Activated naive CD8-positive, alpha-beta T cell treated with anti-CD3 and anti-CD28 coated beads for 36 hours (primary cell): ENCODE results near the gene AFF4. TPM values are rescaled to one million over a fixed set of nuclear protein-coding genes. Genes with fewer than 3 reads are reported as not detected.
"Not testable (repeated sequence)": the region's sequence is repeated elsewhere in the genome, so short reads cannot be mapped to it uniquely, and the experiment has no call there.

ENCODE experiments used
- DNase-seq: peaks from one replicate; pipeline ENCODE4 v3.0.0; 2021
- H3K27ac Mint-ChIP-seq: one replicate; pipeline ENCODE4 v1.8.0; 2022; ENCODE audit warnings: mild to moderate bottlenecking, moderate library complexity, mixed read lengths
- H3K27me3 Mint-ChIP-seq: one replicate; pipeline ENCODE4 v1.8.0; 2022; ENCODE audit warnings: mild to moderate bottlenecking, mixed read lengths
- H3K36me3 Mint-ChIP-seq: one replicate; pipeline ENCODE4 v1.8.0; 2021; ENCODE audit warnings: mild to moderate bottlenecking, mixed read lengths
- H3K4me1 Mint-ChIP-seq: one replicate; pipeline ENCODE4 v1.8.0; 2021; ENCODE audit warnings: mixed read lengths
- H3K4me3 Mint-ChIP-seq: one replicate; pipeline ENCODE4 v1.8.0; 2022; ENCODE audit warnings: mild to moderate bottlenecking, moderate library complexity, mixed read lengths
- H3K9me3 Mint-ChIP-seq: one replicate; pipeline ENCODE4 v1.8.0; 2022; ENCODE audit warnings: mixed read lengths
- total RNA-seq, 2 experiments: library from RNA; stranded (reverse); gene quantifications; one replicate each; pipeline ENCODE4 v1.2.3, GENCODE V29; 2021

AFF4 gene
- total RNA-seq, 2 experiments from 2014 or later = 22.2 to 22.9 TPM

DNA sequence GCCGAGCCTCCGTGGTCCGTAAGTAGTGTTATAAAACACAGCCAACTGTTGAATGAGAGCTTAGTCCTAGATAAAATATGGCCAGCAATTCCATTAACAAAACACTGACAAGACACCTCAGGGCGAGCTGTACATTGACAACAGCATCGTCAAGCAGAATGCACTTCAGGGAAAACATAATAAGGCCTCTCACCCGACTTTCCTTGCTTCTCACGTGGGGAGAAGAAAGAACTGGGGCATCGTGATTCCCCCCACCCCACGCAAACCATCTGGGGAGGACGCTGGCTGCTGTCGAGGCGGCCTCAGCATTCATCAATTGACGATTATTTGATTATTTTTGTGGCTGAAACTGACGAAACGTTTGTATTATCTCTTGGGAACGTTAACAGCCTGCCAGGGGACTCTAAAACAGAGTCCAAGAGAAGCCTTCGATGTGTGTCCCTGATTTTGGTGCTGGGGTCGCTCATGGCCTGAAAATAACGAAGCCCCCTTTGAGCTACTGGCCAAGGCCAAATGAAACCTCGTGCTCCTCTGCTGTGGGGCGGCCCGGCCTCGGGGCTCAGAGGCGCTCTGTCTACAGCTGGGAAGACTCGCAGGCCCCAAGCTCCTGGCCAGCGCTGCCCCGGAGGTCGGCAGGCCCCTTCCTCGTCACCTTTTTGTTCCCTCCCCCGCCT, 97.6 kb downstream of the AFF4 start:
- Mint-ChIP-seq H3K27ac (peak overlapping the region; percentile 99), H3K4me1 (peaks cover 37% of the 10 kb centered on the region), H3K9me3 (no peaks in the 10 kb centered on the region), H3K4me3 (peak overlapping the region; percentile 98), H3K27me3 (no peaks in the 10 kb centered on the region), H3K36me3 (peaks cover 31% of the 10 kb centered on the region)
- DNase-seq = no peak

DNA sequence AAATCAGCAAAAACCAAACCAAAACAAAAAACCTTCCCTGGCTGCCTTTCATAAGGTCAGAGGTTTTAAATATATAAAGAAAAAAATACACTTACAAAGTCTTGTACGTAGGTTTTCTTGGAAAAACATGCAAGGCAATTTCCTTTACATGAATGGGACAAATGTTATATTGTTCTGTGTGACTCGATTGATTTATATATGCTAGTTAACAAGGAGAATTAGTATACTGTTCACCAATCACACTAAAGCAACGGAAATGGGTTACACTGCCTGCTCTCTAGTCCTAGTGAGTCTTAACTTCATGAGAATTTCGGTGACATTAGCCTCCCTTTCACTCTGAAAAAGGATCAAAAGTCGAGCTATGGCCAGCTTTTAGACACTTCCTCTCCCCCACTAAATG, 102.7 kb downstream of the AFF4 start:
- no peak overlapping the region for H3K27ac Mint-ChIP-seq

DNA sequence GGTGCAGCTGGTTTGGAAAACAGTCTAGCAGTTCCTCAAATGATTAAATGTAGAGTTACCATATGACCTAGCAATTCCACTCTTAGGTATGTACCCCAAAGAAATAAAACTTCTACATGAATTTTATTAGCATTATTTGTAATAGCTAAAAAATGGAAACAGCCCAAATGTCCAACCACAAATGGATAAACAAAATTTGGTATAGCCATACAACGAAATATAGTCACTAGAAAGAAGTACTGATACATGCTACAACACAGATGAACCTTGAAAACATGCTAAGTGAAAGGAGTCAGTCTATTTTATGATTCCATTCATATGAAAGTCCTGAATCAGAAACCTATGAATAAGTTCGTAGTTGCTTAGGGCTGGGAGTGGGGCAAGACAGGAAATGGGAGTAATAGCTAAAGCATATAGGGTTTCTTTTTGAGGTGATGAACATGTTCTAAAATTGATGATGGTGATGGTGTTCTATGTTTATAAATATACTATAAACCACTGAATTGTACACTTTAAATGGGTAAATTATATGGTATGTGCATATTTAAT, 103.5 kb downstream of the AFF4 start:
- DNase-seq = no peak
- peaks cover 4% of the 10 kb centered on the region for H3K27me3 Mint-ChIP-seq
- no peak overlapping the region for H3K4me3 Mint-ChIP-seq
- no peaks in the 10 kb centered on the region for H3K36me3 Mint-ChIP-seq
- H3K9me3 Mint-ChIP-seq = no peaks in the 10 kb centered on the region
- no peak overlapping the region for H3K27ac Mint-ChIP-seq
- no peaks in the 10 kb centered on the region for H3K4me1 Mint-ChIP-seq

More for the DNA sequence above, 102.7 kb downstream of the AFF4 start:
- DNase-seq = no peak
- Mint-ChIP-seq H3K27me3 (peaks cover 4% of the 10 kb centered on the region), H3K36me3 (no peaks in the 10 kb centered on the region), H3K9me3 (no peaks in the 10 kb centered on the region), H3K4me1 (peaks cover 5% of the 10 kb centered on the region), H3K4me3 (no peak overlapping the region)

DNA sequence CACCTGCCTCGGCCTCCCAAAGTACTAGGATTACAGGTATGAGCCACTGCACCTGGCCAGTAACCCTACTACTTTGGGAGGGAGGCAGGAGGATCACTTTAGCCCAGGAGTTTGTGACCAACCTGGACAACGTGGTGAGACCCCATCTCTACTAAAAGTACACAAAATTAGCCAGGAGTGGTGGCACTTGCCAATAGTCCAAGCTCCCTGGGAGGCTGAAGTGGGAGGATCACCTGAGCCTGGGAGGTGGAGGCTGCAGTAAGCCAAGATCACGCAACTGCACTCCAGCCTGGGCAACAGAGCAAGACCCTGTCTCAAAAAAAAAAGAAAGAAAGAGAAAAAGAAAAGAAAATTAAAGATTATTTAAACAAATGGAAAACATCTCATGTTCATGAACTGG, 107.4 kb downstream of the AFF4 start:
- Mint-ChIP-seq H3K4me1 (no peaks in the 10 kb centered on the region), H3K27me3 (peaks cover 4% of the 10 kb centered on the region), H3K4me3 (no peak overlapping the region), H3K27ac (no peak overlapping the region), H3K9me3 (no peaks in the 10 kb centered on the region), H3K36me3 (no peaks in the 10 kb centered on the region)
- DNase-seq = no peak

GRCh38 chr5:132854992-132855391, 108.4 kb downstream of the AFF4 start:
- not testable (repeated sequence) for H3K9me3 Mint-ChIP-seq, H3K36me3 Mint-ChIP-seq, H3K4me1 Mint-ChIP-seq, DNase-seq, H3K27ac Mint-ChIP-seq, H3K4me3 Mint-ChIP-seq, H3K27me3 Mint-ChIP-seq

GRCh38 chr5:132854301-132854700, 109.1 kb downstream of the AFF4 start:
- Mint-ChIP-seq H3K27ac (no peak overlapping the region), H3K36me3 (no peaks in the 10 kb centered on the region)

DNA sequence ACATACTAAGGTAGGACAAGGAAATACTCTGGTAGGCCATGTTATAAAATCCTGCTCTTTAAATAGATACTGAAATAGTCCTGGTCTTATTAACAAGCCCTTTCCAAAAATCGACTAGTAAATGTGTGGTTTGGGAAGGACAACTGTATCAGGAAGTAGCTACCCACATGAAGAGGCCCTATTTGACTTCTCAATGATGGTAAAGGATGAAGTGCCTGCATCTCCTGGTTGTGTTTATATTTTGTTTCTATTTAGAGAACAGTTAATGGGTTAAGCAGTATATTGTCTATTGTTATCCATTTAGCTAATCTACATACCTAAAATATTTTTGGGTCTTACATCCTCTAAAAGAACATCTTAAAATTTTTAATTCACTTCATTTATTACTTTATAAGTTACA, 109.6 kb downstream of the AFF4 start:
- H3K4me1 Mint-ChIP-seq = no peaks in the 10 kb centered on the region
- no peak overlapping the region for H3K27ac Mint-ChIP-seq
- no peak overlapping the region for H3K4me3 Mint-ChIP-seq
- H3K36me3 Mint-ChIP-seq = no peaks in the 10 kb centered on the region
- H3K27me3 Mint-ChIP-seq = peaks cover 4% of the 10 kb centered on the region
- no peak for DNase-seq
- no peaks in the 10 kb centered on the region for H3K9me3 Mint-ChIP-seq

More at GRCh38 chr5:132854301-132854700, 109.1 kb downstream of the AFF4 start:
- Mint-ChIP-seq H3K9me3 (no peaks in the 10 kb centered on the region), H3K4me1 (no peaks in the 10 kb centered on the region), H3K4me3 (no peak overlapping the region), H3K27me3 (peaks cover 4% of the 10 kb centered on the region)
- no peak for DNase-seq

GRCh38 chr5:132853323-132853722, 110.1 kb downstream of the AFF4 start:
- Mint-ChIP-seq H3K4me3 (no peak overlapping the region), H3K36me3 (no peaks in the 10 kb centered on the region), H3K4me1 (no peaks in the 10 kb centered on the region), H3K9me3 (no peaks in the 10 kb centered on the region), H3K27ac (no peak overlapping the region), H3K27me3 (peaks cover 4% of the 10 kb centered on the region)
- DNase-seq = no peak

- Mint-ChIP-seq H3K27me3 (no peaks in the 10 kb centered on the region), H3K9me3 (no peaks in the 10 kb centered on the region), H3K36me3 (no peaks in the 10 kb centered on the region), H3K4me1 (no peaks in the 10 kb centered on the region), H3K27ac (no peak overlapping the region), H3K4me3 (no peak overlapping the region)
- no peak for DNase-seq
Observed at GRCh38 chr5:132850066-132850465, 113.4 kb downstream of the AFF4 start.

DNA sequence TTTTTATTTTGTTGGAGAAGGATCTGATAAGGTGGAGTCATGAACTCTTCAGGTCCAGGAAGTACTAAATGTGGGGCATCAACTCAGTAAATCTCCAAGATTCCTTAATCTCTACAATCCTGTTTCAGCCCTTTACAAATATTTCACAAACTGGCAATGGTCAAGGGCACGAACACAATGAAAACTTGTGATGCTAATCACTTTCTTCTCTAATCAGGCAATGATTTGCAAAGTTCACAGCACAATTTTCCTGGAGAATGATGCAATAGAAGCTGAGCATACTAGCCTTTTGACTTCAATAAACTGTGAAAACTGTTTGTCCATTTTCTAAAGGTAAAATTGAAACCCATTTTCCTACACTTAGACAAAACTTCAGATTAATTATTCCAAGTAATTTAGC, 114.1 kb downstream of the AFF4 start:
- Mint-ChIP-seq H3K9me3 (no peaks in the 10 kb centered on the region), H3K4me3 (no peak overlapping the region), H3K27ac (no peak overlapping the region), H3K36me3 (no peaks in the 10 kb centered on the region), H3K27me3 (no peaks in the 10 kb centered on the region), H3K4me1 (no peaks in the 10 kb centered on the region)
- no peak for DNase-seq

DNA sequence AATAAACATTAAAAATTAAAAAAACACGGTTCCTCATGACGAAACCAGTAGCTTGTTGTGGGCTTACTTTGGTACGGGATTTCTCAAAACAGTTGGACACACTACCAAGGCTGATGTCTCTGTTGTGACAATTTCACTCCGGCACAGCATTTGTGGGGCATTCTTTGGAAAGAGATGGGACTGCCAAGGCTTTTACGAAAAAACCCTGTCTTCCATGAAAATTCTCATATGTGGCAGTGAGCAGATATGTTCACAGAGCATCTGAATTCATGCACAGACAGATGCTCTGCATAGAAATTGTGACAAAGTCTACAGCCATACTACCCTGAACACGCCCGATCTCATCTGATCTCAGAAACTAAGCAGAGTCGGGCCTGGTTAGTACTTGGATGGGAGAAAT, 115.2 kb downstream of the AFF4 start:
- Mint-ChIP-seq H3K27ac (no peak overlapping the region), H3K4me1 (no peaks in the 10 kb centered on the region), H3K4me3 (no peak overlapping the region), H3K27me3 (no peaks in the 10 kb centered on the region), H3K36me3 (no peaks in the 10 kb centered on the region), H3K9me3 (no peaks in the 10 kb centered on the region)
- DNase-seq = no peak

- H3K4me3 Mint-ChIP-seq = no peak overlapping the region
- H3K27ac Mint-ChIP-seq = no peak overlapping the region
- DNase-seq = no peak
- H3K36me3 Mint-ChIP-seq = no peaks in the 10 kb centered on the region
- H3K27me3 Mint-ChIP-seq = no peaks in the 10 kb centered on the region
- no peaks in the 10 kb centered on the region for H3K4me1 Mint-ChIP-seq
- H3K9me3 Mint-ChIP-seq = no peaks in the 10 kb centered on the region
Observed at GRCh38 chr5:132841305-132841704, 122.1 kb downstream of the AFF4 start.

DNA sequence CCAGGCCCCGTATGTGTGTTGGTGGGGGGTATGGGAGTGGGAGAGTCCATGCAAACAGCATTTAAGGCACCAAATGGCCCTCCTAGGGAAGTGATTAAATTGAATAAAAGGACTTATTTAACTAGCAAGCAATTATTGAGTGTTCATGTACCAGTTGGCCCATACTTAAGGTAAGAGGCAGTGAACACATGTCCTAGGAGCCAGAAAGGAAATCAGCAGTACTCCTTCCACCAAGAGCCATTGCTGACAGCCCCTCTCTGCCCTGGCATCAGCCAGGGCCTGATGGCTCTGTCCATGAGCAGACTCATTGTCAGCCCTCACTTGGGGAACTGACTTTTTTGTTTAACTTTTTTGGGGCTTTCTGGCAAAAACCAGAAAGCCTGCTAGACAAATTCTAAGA, 122.5 kb downstream of the AFF4 start:
- Mint-ChIP-seq H3K4me1 (no peaks in the 10 kb centered on the region), H3K36me3 (no peaks in the 10 kb centered on the region), H3K4me3 (no peak overlapping the region), H3K27ac (no peak overlapping the region), H3K27me3 (no peaks in the 10 kb centered on the region), H3K9me3 (no peaks in the 10 kb centered on the region)
- no peak for DNase-seq

GRCh38 chr5:132840313-132840712, 123.1 kb downstream of the AFF4 start:
- Mint-ChIP-seq H3K27ac (no peak overlapping the region), H3K4me1 (no peaks in the 10 kb centered on the region), H3K36me3 (no peaks in the 10 kb centered on the region), H3K9me3 (no peaks in the 10 kb centered on the region), H3K27me3 (no peaks in the 10 kb centered on the region), H3K4me3 (no peak overlapping the region)
- DNase-seq = no peak

DNA sequence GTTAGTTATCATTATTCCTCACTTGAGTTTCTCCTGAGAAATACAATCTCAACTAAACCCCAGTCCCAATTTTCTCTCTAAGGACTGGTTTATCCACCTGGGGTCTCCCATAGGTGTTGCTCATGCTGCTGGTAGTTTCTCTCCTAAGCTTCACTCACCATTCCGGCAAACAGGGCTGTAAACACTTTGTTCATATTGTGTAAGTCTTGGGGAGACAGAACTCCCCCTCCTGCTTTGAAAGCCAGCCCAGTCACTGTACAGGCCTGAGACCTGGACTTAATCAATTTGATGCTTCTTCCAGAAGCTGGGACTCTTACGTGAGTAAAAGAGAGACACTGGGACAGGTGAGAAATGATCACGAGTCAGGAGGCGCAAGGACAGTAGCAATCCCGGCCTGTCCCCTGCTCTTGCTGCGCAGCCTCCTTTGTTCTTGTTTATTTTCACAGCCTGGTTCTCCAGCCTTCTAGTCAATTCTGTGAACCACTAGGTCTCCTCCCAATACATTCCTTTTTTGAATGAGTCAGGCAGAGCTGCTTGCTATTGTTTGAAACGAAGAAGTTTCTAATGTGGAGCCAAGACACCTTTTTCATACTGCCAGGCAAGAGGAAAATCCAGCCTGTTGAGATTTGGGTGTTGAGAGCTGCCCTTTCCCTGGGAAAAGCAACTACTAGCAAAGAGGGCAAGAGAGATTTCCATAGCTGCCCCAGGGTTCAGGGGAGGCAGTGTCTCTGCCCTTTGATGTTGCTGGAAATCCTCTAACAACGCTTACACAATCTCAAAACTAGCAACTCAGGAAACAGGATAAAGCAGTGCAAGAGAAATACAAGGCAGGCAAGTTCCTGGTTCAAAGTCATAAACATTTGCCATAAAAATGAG, 123.8 kb downstream of the AFF4 start:
- Mint-ChIP-seq H3K27ac (no peak overlapping the region), H3K9me3 (no peaks in the 10 kb centered on the region), H3K36me3 (no peaks in the 10 kb centered on the region), H3K4me1 (no peaks in the 10 kb centered on the region), H3K27me3 (no peaks in the 10 kb centered on the region), H3K4me3 (no peak overlapping the region)
- DNase-seq = no peak
